Measurements from ENCODE around the gene CFB. TPM values are rescaled to one million over a fixed set of nuclear protein-coding genes. Genes with fewer than 3 reads are reported as not detected.
A peak's percentile ranks its signal among the peaks of the same experiment; 100 is the strongest.

The CFB gene
- total and polyA plus RNA-seq, 2 of the 13 experiments (the other 11 are each of a cell fraction or from before 2014, with no cell fraction given): 171 to 513 TPM

GRCh38 chr6:31927242-31927862 lies 18.5 kb upstream of the CFB start, which contains the start of gene C2 (continued):
- TF ChIP-seq, protein P1, sequence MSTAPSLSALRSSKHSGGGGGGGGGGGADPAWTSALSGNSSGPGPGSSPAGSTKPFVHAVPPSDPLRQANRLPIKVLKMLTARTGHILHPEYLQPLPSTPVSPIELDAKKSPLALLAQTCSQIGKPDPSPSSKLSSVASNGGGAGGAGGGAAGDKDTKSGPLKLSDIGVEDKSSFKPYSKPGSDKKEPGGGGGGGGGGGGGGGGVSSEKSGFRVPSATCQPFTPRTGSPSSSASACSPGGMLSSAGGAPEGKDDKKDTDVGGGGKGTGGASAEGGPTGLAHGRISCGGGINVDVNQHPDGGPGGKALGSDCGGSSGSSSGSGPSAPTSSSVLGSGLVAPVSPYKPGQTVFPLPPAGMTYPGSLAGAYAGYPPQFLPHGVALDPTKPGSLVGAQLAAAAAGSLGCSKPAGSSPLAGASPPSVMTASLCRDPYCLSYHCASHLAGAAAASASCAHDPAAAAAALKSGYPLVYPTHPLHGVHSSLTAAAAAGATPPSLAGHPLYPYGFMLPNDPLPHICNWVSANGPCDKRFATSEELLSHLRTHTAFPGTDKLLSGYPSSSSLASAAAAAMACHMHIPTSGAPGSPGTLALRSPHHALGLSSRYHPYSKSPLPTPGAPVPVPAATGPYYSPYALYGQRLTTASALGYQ (CRISPR knock-in tag; IDR thresholded peaks at IDR 0.05): peak; percentile 85
- TF ChIP-seq ZBED4 (CRISPR knock-in tag; IDR thresholded peaks at IDR 0.05; ENCODE audit: borderline replicate concordance) (peak; percentile 97), CAMTA2 (CRISPR knock-in tag; IDR thresholded peaks at IDR 0.05; ENCODE audit: borderline replicate concordance) (no peak), HNF4A (CRISPR knock-in tag; IDR thresholded peaks at IDR 0.05) (peak; percentile 98), ZNF101 (CRISPR knock-in tag; IDR thresholded peaks at IDR 0.05; ENCODE audit: borderline replicate concordance, low read depth) (no peak), TOE1 (CRISPR knock-in tag; IDR thresholded peaks at IDR 0.05) (no peak), ZNF138 (CRISPR knock-in tag; IDR thresholded peaks at IDR 0.05; ENCODE audit: low read depth) (no peak), TGIF2 (CRISPR knock-in tag; IDR thresholded peaks at IDR 0.05) (peak; percentile 87), KLF15 (CRISPR knock-in tag; IDR thresholded peaks at IDR 0.05; ENCODE audit: borderline replicate concordance) (no peak), ZNF282 (IDR thresholded peaks at IDR 0.05; ENCODE audit: partially characterized antibody) (no peak), ZNF263 (CRISPR knock-in tag; IDR thresholded peaks at IDR 0.05) (peak; percentile 18; the same call in 1 of the 2 replicates), ZNF605 (CRISPR knock-in tag; IDR thresholded peaks at IDR 0.05) (peak; percentile 90), ZNF451 (CRISPR knock-in tag; IDR thresholded peaks at IDR 0.05) (0 out of 2 replicates have a peak, but pooled peaks have one; percentile 36), TEAD2 (CRISPR knock-in tag; IDR thresholded peaks at IDR 0.05) (no peak), REL (CRISPR knock-in tag; conservative IDR thresholded peaks at IDR 0.05) (no peak), GATA4 (IDR thresholded peaks at IDR 0.05; ENCODE audit: borderline replicate concordance, low read depth) (0 out of 2 replicates have a peak, but pooled peaks have one; percentile 48), ZNF589 (CRISPR knock-in tag; conservative IDR thresholded peaks at IDR 0.05) (0 out of 2 replicates have a peak, but pooled peaks have one; percentile 46), ZNF746 (CRISPR knock-in tag; IDR thresholded peaks at IDR 0.05) (peak; percentile 78)
- TF ChIP-seq, protein P2, sequence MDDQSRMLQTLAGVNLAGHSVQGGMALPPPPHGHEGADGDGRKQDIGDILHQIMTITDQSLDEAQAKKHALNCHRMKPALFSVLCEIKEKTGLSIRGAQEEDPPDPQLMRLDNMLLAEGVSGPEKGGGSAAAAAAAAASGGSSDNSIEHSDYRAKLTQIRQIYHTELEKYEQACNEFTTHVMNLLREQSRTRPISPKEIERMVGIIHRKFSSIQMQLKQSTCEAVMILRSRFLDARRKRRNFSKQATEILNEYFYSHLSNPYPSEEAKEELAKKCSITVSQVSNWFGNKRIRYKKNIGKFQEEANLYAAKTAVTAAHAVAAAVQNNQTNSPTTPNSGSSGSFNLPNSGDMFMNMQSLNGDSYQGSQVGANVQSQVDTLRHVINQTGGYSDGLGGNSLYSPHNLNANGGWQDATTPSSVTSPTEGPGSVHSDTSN (CRISPR knock-in tag; IDR thresholded peaks at IDR 0.05; ENCODE audit: borderline replicate concordance): no peak
- TF ChIP-seq, protein P3, sequence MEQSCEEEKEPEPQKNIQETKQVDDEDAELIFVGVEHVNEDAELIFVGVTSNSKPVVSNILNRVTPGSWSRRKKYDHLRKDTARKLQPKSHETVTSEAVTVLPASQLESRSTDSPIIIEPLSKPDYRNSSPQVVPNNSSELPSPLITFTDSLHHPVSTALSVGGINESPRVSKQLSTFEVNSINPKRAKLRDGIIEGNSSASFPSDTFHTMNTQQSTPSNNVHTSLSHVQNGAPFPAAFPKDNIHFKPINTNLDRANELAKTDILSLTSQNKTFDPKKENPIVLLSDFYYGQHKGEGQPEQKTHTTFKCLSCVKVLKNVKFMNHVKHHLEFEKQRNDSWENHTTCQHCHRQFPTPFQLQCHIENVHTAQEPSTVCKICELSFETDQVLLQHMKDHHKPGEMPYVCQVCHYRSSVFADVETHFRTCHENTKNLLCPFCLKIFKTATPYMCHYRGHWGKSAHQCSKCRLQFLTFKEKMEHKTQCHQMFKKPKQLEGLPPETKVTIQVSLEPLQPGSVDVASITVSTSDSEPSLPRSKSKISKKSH (CRISPR knock-in tag; IDR thresholded peaks at IDR 0.05; ENCODE audit: borderline replicate concordance): no peak
- TF ChIP-seq, protein P4, sequence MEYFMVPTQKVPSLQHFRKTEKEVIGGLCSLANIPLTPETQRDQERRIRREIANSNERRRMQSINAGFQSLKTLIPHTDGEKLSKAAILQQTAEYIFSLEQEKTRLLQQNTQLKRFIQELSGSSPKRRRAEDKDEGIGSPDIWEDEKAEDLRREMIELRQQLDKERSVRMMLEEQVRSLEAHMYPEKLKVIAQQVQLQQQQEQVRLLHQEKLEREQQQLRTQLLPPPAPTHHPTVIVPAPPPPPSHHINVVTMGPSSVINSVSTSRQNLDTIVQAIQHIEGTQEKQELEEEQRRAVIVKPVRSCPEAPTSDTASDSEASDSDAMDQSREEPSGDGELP (IDR thresholded peaks at IDR 0.05; ENCODE audit: borderline replicate concordance, low read depth): peak; percentile 74
